ENCODE measurements around the gene SLC9A1. TPM values are rescaled to one million over a fixed set of nuclear protein-coding genes. Genes with fewer than 3 reads are reported as not detected.

SLC9A1 gene
- total and polyA plus RNA-seq, 10 of the 15 experiments (the other 5 are each of a cell fraction or from before 2014, with no cell fraction given): 0.87 to 21.4 (median 4.3) TPM

GRCh38 chr1:27113861-27114260, 41.1 kb downstream of the SLC9A1 start:
- RAD21 ChIA-PET (ENCODE audit: unreplicated experiment): no interaction called here
- no peak overlapping the region for H3K9ac ChIP-seq (ENCODE audit: control insufficient read depth, insufficient read depth, low read length)
- no peaks in the 10 kb centered on the region for H3K9me3 ChIP-seq (replicated peaks; ENCODE audit: control insufficient read depth, insufficient read depth, low read length)
- H3K79me2 ChIP-seq (ENCODE audit: control insufficient read depth, insufficient read depth, low read length): no peaks in the 10 kb centered on the region
- no peak overlapping the region for H3K4me3 ChIP-seq
- SMC1A ChIA-PET (ENCODE audit: uncharacterized antibody, unreplicated experiment): interaction anchor here (0.8 to 2.0 kb wide), 4 partner anchors 20 to 182 kb away, joined by 3 to 5 read pairs (median 4); no protein-coding TSS in a partner anchor
- no peaks in the 10 kb centered on the region for H4K20me1 ChIP-seq (ENCODE audit: control insufficient read depth, insufficient read depth)
- CTCF ChIA-PET: interaction anchor here (1.3 to 6.0 kb wide), 6 partner anchors 12 to 187 kb away, joined by 4 to 69 read pairs (median 9); no protein-coding TSS in a partner anchor
- WGBS (ENCODE audit: insufficient coverage, insufficient replicate concordance, low lambda C conversion rate, missing lambda C conversion rate): 91% methylated on average over 21 of the region's 22 CpGs
- H2AFZ ChIP-seq (ENCODE audit: control insufficient read depth, low read depth, low read length): no peak overlapping the region
- H3K4me1 ChIP-seq (ENCODE audit: control insufficient read depth, insufficient read depth, low read length): peaks cover 11% of the 10 kb centered on the region
- FAIRE-seq (no peak), ATAC-seq (no peak), DNase-seq (ENCODE audit: low read depth, low spot score) (no peak)
- no peak overlapping the region for H3K27ac ChIP-seq (ENCODE audit: control insufficient read depth, insufficient read depth)
- TF ChIP-seq E4F1 (IDR thresholded peaks at IDR 0.05; ENCODE audit: borderline replicate concordance, partially characterized antibody): no peak
- TF ChIP-seq MAX (IDR thresholded peaks at IDR 0.05; ENCODE audit: low read depth, low read length): no peak
- no peak for TF ChIP-seq BMI1 (IDR thresholded peaks at IDR 0.05; ENCODE audit: borderline replicate concordance)
- TF ChIP-seq SPI1 (IDR thresholded peaks at IDR 0.05; ENCODE audit: borderline replicate concordance, insufficient read depth, low read depth, low read length): no peak
- TF ChIP-seq WRNIP1 (IDR thresholded peaks at IDR 0.05; ENCODE audit: borderline replicate concordance, low read depth, low read length): no peak
- TF ChIP-seq ZNF217 (IDR thresholded peaks at IDR 0.05): no peak
- no peak for TF ChIP-seq JUND (IDR thresholded peaks at IDR 0.05; ENCODE audit: low read depth, low read length)
- TF ChIP-seq TCF3 (IDR thresholded peaks at IDR 0.05; ENCODE audit: borderline replicate concordance, insufficient read depth, low read depth, low read length): no peak
- TF ChIP-seq NBN (IDR thresholded peaks at IDR 0.05): no peak
- TF ChIP-seq ZNF622 (IDR thresholded peaks at IDR 0.05): no peak
- no peak for TF ChIP-seq NRF1 (conservative IDR thresholded peaks at IDR 0.05; ENCODE audit: low read depth, low read length)
- TF ChIP-seq ZBTB40 (IDR thresholded peaks at IDR 0.05; ENCODE audit: borderline replicate concordance): no peak
- no peak for TF ChIP-seq HSF1 (IDR thresholded peaks at IDR 0.05; ENCODE audit: low read depth, low read length)
- TF ChIP-seq NFIC (IDR thresholded peaks at IDR 0.05; ENCODE audit: low read depth, low read length): no peak
- no peak for TF ChIP-seq RFX5 (IDR thresholded peaks at IDR 0.05; ENCODE audit: low read depth, low read length)
- POLR2A ChIA-PET: interaction anchor here (2.0 kb wide), 1 partner anchor 20 kb away, joined by 5 read pairs; no protein-coding TSS in a partner anchor
- in situ Hi-C loops (cut with MboI): no loop called here
- H3K27me3 ChIP-seq (replicated peaks in 1 of 2; ENCODE audit: control insufficient read depth in 2 of 2, insufficient read depth in 2 of 2, low read length in 1 of 2): no peaks in the 10 kb centered on the region
- peaks cover 2 to 5% of the 10 kb centered on the region in 2 experiments; a peak in 3 of 4 replicates for H3K36me3 ChIP-seq (ENCODE audit: control insufficient read depth in 2 of 2, insufficient read depth in 2 of 2, low read length in 1 of 2)
- no peak overlapping the region for H3K4me2 ChIP-seq (ENCODE audit: control insufficient read depth, insufficient read depth)
- no TSS peak for BruUV-seq (replicated peaks)
- intact Hi-C loops (cut with micrococcal nuclease; ENCODE audit: unreplicated experiment): loop anchor here (5.0 kb wide), 1 partner anchor 38 kb away; no protein-coding TSS in a partner anchor

All from GM12878 (cell line).